Skin of body (tissue), 1 donor: ENCODE results near the gene ATOH7. TPM values are rescaled to one million over a fixed set of nuclear protein-coding genes. Genes with fewer than 3 reads are reported as not detected.

Source experiments
- total RNA-seq: library from RNA; depleted of rRNA; stranded (reverse); fragments of >200 nt; gene quantifications from one replicate; pipeline ENCODE4 v1.2.3, GENCODE V29; 2014

ATOH7 gene
- total RNA-seq, 1 donor from 2014 or later, result not detected

Other genes with a start within 250 kb of the ATOH7 start
- gene HERC4, start 156.8 kb downstream of the ATOH7 start, total RNA-seq, result 77.9 TPM
- gene MYPN, start 122.6 kb downstream of the ATOH7 start, total RNA-seq, result 9.4 TPM
- 58.8 TPM for gene HNRNPH3, start 100.0 kb upstream of the ATOH7 start, total RNA-seq
- gene PBLD, start 100.8 kb upstream of the ATOH7 start, total RNA-seq, result 4.2 TPM
- gene RUFY2, start 175.2 kb upstream of the ATOH7 start, total RNA-seq, result 33.3 TPM
- 8.9 TPM for gene DNA2, start 239.9 kb upstream of the ATOH7 start, total RNA-seq